Neutrophil (primary cell): ENCODE results near the gene WDR64.
"Not testable (repeated sequence)": the region's sequence is repeated elsewhere in the genome, so short reads cannot be mapped to it uniquely, and the experiment has no call there.

ENCODE experiments used
- H3K27ac ChIP-seq: fragments of 200-600 bp; sonication (generic); 2 replicates; pipeline ENCODE4 v1.5.1; 2016; ENCODE audit warnings: mild to moderate bottlenecking, moderate library complexity
- H3K27me3 ChIP-seq: fragments of 200-600 bp; sonication (generic); 2 replicates; pipeline ENCODE4 v1.6.0; 2016; ENCODE audit warnings: mild to moderate bottlenecking
- H3K36me3 ChIP-seq: fragments of 200-600 bp; sonication (generic); 2 replicates; pipeline ENCODE4 v1.5.1; 2017
- H3K4me1 ChIP-seq, 2 experiments: fragments of 200-600 bp in 1 of 2; sonication (generic) in 1 of 2; 1 replicate in 1 of 2; 2 replicates in 1 of 2; pipeline versions ENCODE4 v1.5.1 to v1.6.1; 2013 to 2016; ENCODE audit warnings: low read depth in 1 of 2, low read length in 1 of 2, mild to moderate bottlenecking in 1 of 2, moderate library complexity in 1 of 2; ENCODE audit not compliant: control insufficient read depth in 1 of 2, insufficient read depth in 1 of 2
- H3K4me3 ChIP-seq, 2 experiments: fragments of 200-600 bp in 1 of 2; sonication (generic) in 1 of 2; 1 replicate in 1 of 2; 2 replicates in 1 of 2; pipeline ENCODE4 v1.5.1; 2013 to 2016; ENCODE audit warnings: low read depth in 1 of 2, low read length in 1 of 2, mild to moderate bottlenecking in 1 of 2, moderate library complexity in 1 of 2
- H3K9me3 ChIP-seq: fragments of 200-600 bp; sonication (generic); 2 replicates; pipeline ENCODE4 v1.5.1; 2016
- TF ChIP-seq, protein P1 (sequence below): fragments of 200-600 bp; sonication (generic); IDR thresholded peaks from 2 replicates; pipeline ENCODE4 v1.5.1; 2016; ENCODE audit warnings: antibody characterized with exemption

WDR64 gene

DNA sequence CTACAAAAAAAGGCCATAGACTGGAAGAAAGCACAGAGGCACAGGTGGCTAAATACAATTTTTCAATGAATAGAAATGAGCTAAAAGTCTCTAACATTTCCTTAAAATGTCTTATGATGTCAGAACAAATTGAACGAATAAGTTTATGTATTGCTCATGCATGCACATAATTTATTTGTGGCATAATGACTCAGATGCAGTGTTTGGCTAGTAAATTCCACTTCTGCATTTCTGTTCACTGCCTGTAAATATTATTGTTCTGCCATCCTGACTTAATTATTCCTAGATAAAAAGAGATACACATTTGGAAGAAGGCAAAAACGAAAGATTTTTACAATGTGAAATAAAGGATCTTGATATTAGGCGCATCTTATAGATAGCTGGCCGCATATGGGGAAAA is 169.3 kb downstream of the WDR64 start:
- TF ChIP-seq, protein P1, sequence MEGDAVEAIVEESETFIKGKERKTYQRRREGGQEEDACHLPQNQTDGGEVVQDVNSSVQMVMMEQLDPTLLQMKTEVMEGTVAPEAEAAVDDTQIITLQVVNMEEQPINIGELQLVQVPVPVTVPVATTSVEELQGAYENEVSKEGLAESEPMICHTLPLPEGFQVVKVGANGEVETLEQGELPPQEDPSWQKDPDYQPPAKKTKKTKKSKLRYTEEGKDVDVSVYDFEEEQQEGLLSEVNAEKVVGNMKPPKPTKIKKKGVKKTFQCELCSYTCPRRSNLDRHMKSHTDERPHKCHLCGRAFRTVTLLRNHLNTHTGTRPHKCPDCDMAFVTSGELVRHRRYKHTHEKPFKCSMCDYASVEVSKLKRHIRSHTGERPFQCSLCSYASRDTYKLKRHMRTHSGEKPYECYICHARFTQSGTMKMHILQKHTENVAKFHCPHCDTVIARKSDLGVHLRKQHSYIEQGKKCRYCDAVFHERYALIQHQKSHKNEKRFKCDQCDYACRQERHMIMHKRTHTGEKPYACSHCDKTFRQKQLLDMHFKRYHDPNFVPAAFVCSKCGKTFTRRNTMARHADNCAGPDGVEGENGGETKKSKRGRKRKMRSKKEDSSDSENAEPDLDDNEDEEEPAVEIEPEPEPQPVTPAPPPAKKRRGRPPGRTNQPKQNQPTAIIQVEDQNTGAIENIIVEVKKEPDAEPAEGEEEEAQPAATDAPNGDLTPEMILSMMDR = no peak
- no peaks in the 10 kb centered on the region for H3K36me3 ChIP-seq
- no peak overlapping the region for H3K27ac ChIP-seq
- no peaks in the 10 kb centered on the region for H3K27me3 ChIP-seq
- H3K4me3 ChIP-seq = no peak overlapping the region
- H3K4me1 ChIP-seq = no peaks in the 10 kb centered on the region
- H3K9me3 ChIP-seq = no peaks in the 10 kb centered on the region

DNA sequence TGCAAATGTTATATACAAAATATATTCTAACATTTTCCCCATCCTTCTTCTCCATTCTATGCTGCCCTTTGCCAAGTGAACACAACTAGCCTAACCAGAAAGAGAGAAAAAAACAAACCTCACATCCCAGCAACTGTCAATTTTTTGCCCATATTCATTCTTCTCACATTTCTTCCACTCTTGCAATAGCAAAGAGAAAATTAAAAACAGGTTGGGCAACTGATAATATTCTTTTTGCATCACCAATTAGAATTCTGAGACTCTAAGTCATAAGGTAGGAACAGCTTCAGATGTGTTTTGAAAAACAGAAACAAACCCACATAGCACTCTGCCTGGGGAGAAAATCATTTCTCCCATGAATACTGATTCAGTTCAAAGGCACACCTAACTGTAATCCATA is 170.8 kb downstream of the WDR64 start:
- H3K27me3 ChIP-seq = no peaks in the 10 kb centered on the region
- no peak overlapping the region for H3K27ac ChIP-seq
- H3K36me3 ChIP-seq = no peaks in the 10 kb centered on the region
- TF ChIP-seq, protein P1 = no peak
- no peak overlapping the region for H3K4me3 ChIP-seq
- no peaks in the 10 kb centered on the region for H3K4me1 ChIP-seq
- no peaks in the 10 kb centered on the region for H3K9me3 ChIP-seq

DNA sequence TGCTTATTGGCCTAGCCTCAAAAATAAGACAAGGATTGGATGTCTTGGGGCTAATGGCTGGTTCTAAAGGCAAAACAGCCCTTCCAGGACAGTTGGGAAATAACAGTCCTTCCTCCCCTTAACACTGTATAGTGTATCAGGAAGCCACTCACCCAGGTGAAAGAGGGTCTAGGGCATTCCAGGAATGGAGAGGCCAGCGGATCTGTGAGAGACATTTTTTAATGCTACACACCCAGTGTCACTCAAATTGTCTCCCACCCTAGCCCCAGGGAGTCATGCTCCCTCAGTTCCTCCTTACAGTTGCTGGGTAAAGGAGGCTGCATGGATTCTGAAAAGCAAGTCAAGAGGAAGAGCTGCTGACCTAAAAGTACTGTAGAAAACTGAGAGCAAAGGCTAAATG is 171.8 kb downstream of the WDR64 start:
- Histone ChIP-seq H3K27me3 (peaks cover 4% of the 10 kb centered on the region), H3K9me3 (no peaks in the 10 kb centered on the region), H3K4me3 (no peak overlapping the region), H3K36me3 (no peaks in the 10 kb centered on the region), H3K4me1 (no peaks in the 10 kb centered on the region), H3K27ac (no peak overlapping the region)
- TF ChIP-seq, protein P1 = no peak

DNA sequence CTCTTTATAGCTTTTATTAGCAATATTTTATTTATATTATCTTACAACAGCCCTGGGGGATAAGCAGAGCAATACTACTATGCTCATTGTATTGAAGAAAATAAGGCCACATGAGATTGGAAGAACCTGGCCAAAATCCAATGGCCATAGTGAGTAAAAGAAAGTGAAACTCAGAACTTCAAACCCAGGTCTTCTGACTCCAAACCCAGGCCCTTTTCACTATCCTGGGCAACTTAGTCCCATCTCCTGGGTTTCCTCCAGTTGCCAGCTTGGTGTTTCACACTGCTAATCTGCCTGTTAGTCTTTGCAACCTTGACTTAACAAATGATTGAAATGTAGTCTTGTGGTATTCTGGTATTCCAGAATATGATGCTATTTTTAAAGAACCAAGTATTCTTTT is 173.5 kb downstream of the WDR64 start:
- H3K4me3 ChIP-seq = no peak overlapping the region
- no peaks in the 10 kb centered on the region for H3K36me3 ChIP-seq
- no peaks in the 10 kb centered on the region for H3K4me1 ChIP-seq
- H3K9me3 ChIP-seq = no peaks in the 10 kb centered on the region
- peaks cover 4% of the 10 kb centered on the region for H3K27me3 ChIP-seq
- H3K27ac ChIP-seq = no peak overlapping the region
- TF ChIP-seq, protein P1 = no peak

DNA sequence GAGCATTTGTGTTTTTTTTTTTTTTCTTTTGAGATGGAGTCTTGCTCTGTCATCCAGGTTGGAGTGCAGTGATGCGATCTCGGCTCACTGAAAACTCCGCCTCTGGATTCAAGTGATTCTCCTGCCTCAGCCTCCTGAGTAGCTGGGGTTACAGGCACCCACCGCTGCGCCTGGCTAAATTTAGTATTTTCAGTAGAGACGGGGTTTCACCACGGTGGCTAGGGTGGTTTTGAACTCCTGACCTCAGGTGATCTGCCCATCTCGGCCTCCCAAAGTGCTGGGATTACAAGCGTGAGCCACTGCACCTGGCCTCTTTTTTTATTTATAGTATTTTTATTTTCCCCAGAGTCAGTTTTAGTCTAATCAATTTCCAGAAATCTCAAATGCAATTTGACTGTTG is 174.5 kb downstream of the WDR64 start:
- H3K4me1 ChIP-seq, H3K36me3 ChIP-seq, H3K4me3 ChIP-seq, H3K27ac ChIP-seq, H3K27me3 ChIP-seq, H3K9me3 ChIP-seq: not testable (repeated sequence)

DNA sequence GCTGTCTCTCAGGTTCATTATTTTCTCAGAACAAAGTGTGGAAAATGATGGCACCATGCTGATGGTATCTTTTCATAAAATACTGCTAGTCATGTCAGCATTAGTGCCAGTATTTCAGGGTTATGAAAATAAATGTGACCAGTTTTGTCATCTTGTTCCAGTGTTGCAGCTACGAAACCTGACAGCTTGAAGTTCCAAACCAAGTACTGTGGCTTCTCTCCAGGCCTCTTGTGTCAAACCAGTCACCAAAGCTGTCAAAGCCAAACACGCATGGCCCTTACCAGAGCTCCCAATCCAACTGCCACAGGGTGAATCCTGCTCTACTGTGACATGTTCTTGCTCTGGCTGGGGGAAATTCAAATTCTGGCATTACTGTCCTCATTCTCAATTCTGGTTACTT is 175.2 kb downstream of the WDR64 start:
- Histone ChIP-seq H3K4me1 (no peaks in the 10 kb centered on the region), H3K27me3 (peaks cover 4% of the 10 kb centered on the region), H3K9me3 (no peaks in the 10 kb centered on the region), H3K27ac (no peak overlapping the region), H3K36me3 (no peaks in the 10 kb centered on the region), H3K4me3 (no peak overlapping the region)
- TF ChIP-seq, protein P1 = no peak
